ENCODE results near the gene SH3RF3.

DNA sequence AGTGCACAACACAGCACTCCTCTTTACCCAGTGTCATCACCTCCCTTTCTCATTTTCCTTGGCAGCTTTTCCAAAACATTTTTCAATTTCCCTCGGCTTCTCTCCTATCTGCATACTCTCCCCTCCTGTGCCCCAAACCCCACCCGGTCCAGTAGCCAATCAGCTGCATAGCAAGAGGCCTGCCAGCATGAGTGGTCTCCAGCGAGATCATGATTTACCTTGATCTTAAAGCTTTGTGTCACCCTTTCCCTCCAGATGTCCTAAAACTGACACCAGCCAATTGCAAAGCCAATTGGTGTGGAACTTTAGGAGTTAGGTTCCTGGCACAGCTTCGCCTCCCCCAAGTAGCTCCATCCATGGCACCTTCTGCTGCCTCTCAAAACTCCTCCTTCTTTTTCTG lies 45.2 kb upstream of the SH3RF3 start:
- TF ChIP-seq TAF1 (CRISPR knock-in tag; IDR thresholded peaks at IDR 0.05) (no peak), SMAD3 (CRISPR knock-in tag; IDR thresholded peaks at IDR 0.05) (no peak), CEBPB (IDR thresholded peaks at IDR 0.05; ENCODE audit: borderline replicate concordance, low read depth, low read length) (no peak), JUND (CRISPR knock-in tag; IDR thresholded peaks at IDR 0.05) (no peak), ZNF724P (CRISPR knock-in tag; IDR thresholded peaks at IDR 0.05; ENCODE audit: borderline replicate concordance) (no peak), TOPORS (CRISPR knock-in tag; IDR thresholded peaks at IDR 0.05) (no peak), POLR2A (IDR thresholded peaks at IDR 0.05; ENCODE audit: insufficient read depth in 1 of 2, low read depth in 2 of 2, low read length in 2 of 2) (no peak)
- TF ChIP-seq, protein P1, sequence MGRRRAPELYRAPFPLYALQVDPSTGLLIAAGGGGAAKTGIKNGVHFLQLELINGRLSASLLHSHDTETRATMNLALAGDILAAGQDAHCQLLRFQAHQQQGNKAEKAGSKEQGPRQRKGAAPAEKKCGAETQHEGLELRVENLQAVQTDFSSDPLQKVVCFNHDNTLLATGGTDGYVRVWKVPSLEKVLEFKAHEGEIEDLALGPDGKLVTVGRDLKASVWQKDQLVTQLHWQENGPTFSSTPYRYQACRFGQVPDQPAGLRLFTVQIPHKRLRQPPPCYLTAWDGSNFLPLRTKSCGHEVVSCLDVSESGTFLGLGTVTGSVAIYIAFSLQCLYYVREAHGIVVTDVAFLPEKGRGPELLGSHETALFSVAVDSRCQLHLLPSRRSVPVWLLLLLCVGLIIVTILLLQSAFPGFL (CRISPR knock-in tag; IDR thresholded peaks at IDR 0.05): no peak
- TF ChIP-seq, protein P2, sequence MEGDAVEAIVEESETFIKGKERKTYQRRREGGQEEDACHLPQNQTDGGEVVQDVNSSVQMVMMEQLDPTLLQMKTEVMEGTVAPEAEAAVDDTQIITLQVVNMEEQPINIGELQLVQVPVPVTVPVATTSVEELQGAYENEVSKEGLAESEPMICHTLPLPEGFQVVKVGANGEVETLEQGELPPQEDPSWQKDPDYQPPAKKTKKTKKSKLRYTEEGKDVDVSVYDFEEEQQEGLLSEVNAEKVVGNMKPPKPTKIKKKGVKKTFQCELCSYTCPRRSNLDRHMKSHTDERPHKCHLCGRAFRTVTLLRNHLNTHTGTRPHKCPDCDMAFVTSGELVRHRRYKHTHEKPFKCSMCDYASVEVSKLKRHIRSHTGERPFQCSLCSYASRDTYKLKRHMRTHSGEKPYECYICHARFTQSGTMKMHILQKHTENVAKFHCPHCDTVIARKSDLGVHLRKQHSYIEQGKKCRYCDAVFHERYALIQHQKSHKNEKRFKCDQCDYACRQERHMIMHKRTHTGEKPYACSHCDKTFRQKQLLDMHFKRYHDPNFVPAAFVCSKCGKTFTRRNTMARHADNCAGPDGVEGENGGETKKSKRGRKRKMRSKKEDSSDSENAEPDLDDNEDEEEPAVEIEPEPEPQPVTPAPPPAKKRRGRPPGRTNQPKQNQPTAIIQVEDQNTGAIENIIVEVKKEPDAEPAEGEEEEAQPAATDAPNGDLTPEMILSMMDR (CRISPR knock-in tag; IDR thresholded peaks at IDR 0.05): no peak
- TF ChIP-seq, protein P3, sequence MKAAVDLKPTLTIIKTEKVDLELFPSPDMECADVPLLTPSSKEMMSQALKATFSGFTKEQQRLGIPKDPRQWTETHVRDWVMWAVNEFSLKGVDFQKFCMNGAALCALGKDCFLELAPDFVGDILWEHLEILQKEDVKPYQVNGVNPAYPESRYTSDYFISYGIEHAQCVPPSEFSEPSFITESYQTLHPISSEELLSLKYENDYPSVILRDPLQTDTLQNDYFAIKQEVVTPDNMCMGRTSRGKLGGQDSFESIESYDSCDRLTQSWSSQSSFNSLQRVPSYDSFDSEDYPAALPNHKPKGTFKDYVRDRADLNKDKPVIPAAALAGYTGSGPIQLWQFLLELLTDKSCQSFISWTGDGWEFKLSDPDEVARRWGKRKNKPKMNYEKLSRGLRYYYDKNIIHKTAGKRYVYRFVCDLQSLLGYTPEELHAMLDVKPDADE (CRISPR knock-in tag; IDR thresholded peaks at IDR 0.05): no peak
- TF ChIP-seq, protein P4, sequence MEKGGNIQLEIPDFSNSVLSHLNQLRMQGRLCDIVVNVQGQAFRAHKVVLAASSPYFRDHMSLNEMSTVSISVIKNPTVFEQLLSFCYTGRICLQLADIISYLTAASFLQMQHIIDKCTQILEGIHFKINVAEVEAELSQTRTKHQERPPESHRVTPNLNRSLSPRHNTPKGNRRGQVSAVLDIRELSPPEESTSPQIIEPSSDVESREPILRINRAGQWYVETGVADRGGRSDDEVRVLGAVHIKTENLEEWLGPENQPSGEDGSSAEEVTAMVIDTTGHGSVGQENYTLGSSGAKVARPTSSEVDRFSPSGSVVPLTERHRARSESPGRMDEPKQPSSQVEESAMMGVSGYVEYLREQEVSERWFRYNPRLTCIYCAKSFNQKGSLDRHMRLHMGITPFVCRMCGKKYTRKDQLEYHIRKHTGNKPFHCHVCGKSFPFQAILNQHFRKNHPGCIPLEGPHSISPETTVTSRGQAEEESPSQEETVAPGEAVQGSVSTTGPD (CRISPR knock-in tag; IDR thresholded peaks at IDR 0.05): no peak
- TF ChIP-seq, protein P5, sequence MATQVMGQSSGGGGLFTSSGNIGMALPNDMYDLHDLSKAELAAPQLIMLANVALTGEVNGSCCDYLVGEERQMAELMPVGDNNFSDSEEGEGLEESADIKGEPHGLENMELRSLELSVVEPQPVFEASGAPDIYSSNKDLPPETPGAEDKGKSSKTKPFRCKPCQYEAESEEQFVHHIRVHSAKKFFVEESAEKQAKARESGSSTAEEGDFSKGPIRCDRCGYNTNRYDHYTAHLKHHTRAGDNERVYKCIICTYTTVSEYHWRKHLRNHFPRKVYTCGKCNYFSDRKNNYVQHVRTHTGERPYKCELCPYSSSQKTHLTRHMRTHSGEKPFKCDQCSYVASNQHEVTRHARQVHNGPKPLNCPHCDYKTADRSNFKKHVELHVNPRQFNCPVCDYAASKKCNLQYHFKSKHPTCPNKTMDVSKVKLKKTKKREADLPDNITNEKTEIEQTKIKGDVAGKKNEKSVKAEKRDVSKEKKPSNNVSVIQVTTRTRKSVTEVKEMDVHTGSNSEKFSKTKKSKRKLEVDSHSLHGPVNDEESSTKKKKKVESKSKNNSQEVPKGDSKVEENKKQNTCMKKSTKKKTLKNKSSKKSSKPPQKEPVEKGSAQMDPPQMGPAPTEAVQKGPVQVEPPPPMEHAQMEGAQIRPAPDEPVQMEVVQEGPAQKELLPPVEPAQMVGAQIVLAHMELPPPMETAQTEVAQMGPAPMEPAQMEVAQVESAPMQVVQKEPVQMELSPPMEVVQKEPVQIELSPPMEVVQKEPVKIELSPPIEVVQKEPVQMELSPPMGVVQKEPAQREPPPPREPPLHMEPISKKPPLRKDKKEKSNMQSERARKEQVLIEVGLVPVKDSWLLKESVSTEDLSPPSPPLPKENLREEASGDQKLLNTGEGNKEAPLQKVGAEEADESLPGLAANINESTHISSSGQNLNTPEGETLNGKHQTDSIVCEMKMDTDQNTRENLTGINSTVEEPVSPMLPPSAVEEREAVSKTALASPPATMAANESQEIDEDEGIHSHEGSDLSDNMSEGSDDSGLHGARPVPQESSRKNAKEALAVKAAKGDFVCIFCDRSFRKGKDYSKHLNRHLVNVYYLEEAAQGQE (IDR thresholded peaks at IDR 0.05; ENCODE audit: borderline replicate concordance in 1 of 2, low read depth in 1 of 2, low read length in 2 of 2): no peak
- TF ChIP-seq, protein P6, sequence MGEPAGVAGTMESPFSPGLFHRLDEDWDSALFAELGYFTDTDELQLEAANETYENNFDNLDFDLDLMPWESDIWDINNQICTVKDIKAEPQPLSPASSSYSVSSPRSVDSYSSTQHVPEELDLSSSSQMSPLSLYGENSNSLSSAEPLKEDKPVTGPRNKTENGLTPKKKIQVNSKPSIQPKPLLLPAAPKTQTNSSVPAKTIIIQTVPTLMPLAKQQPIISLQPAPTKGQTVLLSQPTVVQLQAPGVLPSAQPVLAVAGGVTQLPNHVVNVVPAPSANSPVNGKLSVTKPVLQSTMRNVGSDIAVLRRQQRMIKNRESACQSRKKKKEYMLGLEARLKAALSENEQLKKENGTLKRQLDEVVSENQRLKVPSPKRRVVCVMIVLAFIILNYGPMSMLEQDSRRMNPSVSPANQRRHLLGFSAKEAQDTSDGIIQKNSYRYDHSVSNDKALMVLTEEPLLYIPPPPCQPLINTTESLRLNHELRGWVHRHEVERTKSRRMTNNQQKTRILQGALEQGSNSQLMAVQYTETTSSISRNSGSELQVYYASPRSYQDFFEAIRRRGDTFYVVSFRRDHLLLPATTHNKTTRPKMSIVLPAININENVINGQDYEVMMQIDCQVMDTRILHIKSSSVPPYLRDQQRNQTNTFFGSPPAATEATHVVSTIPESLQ (CRISPR knock-in tag; conservative IDR thresholded peaks at IDR 0.05): no peak
